ENCODE results near the gene NDUFAF8.

Gene NDUFAF8

DNA sequence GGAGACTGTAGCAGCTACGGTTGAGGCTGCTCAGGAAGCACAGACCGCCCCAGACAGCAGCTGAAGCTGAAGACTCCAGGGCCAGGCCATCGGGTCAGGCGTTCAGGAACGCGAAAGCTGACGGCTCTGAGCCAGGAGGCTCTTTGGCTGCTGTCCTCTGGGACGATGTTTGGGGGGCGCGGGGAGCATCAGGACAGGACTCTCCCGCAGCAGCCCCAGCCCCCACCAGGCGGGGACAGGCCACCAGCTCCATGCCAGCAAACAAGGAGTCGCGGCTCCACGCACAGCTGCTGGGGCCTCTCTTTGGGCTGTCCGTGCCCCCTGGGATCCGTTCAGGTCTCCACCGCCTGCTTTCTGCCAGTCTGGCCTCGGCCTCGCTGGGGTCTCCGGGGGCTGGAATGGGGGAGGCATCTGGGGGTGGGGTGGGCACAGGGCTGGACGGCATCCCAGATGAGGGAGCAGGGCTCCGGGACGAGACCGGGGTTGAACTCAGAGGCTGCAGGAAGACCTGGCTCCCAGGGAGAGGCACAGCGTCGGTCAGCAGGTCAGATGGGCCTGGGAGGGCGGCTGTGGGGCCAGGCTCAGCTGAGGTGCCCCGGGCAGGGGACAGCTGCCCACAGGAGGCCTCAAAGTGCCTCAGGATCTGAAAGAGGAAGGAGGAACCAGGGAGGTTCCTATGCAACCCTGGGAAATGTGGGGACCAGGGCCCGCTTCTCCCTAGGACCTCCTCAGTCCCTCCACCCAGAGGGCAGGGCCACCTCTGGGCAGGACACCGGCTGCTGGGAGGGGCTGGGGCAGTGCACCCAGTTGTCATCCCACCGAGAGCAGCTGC is 10.1 kb upstream of the NDUFAF8 start:
- Histone ChIP-seq H3K9me3 (ENCODE audit: control insufficient read depth, insufficient read depth, low read depth, low read length) (no peaks in the 10 kb centered on the region), H3K4me1 (ENCODE audit: control insufficient read depth, insufficient read depth, low read length) (no peaks in the 10 kb centered on the region), H3K4me3 (ENCODE audit: low read depth, low read length) (no peak overlapping the region), H3K27ac (ENCODE audit: extremely low read depth, low read depth, low read length) (no peak overlapping the region), H3K36me3 (ENCODE audit: control insufficient read depth in 2 of 2, insufficient read depth in 1 of 2, low read length in 2 of 2) (peaks cover 5 to 54% of the 10 kb centered on the region in 2 experiments; a peak in 2 of 3 replicates)
- ChIA-PET CTCF (interaction anchor here (0.8 kb wide), 1 partner anchor 24 kb away, joined by 3 read pairs; no protein-coding TSS in a partner anchor), POLR2A (interaction anchor here (0.9 kb wide), 1 partner anchor 323 kb away, joined by 3 read pairs; no protein-coding TSS in a partner anchor)
- TF ChIP-seq ZNF629 (tag by site-specific recombination; IDR thresholded peaks at IDR 0.05) (no peak), PRDM1 (tag by site-specific recombination; IDR thresholded peaks at IDR 0.05) (no peak), ZNF426 (tag by site-specific recombination; IDR thresholded peaks at IDR 0.05) (no peak), ZNF585B (tag by site-specific recombination; IDR thresholded peaks at IDR 0.05) (no peak), ZNF48 (tag by site-specific recombination; IDR thresholded peaks at IDR 0.05) (no peak), ZNF248 (tag by site-specific recombination; IDR thresholded peaks at IDR 0.05) (no peak), MZF1 (tag by site-specific recombination; IDR thresholded peaks at IDR 0.05; ENCODE audit: borderline replicate concordance) (no peak), ZNF146 (tag by site-specific recombination; IDR thresholded peaks at IDR 0.05) (no peak), ZSCAN23 (tag by site-specific recombination; IDR thresholded peaks at IDR 0.05) (no peak), ZNF558 (tag by site-specific recombination; IDR thresholded peaks at IDR 0.05) (no peak), ZNF169 (tag by site-specific recombination; IDR thresholded peaks at IDR 0.05) (no peak)
- TF ChIP-seq, protein P1, sequence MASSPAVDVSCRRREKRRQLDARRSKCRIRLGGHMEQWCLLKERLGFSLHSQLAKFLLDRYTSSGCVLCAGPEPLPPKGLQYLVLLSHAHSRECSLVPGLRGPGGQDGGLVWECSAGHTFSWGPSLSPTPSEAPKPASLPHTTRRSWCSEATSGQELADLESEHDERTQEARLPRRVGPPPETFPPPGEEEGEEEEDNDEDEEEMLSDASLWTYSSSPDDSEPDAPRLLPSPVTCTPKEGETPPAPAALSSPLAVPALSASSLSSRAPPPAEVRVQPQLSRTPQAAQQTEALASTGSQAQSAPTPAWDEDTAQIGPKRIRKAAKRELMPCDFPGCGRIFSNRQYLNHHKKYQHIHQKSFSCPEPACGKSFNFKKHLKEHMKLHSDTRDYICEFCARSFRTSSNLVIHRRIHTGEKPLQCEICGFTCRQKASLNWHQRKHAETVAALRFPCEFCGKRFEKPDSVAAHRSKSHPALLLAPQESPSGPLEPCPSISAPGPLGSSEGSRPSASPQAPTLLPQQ (tag by site-specific recombination; IDR thresholded peaks at IDR 0.05): no peak
- TF ChIP-seq, protein P2, sequence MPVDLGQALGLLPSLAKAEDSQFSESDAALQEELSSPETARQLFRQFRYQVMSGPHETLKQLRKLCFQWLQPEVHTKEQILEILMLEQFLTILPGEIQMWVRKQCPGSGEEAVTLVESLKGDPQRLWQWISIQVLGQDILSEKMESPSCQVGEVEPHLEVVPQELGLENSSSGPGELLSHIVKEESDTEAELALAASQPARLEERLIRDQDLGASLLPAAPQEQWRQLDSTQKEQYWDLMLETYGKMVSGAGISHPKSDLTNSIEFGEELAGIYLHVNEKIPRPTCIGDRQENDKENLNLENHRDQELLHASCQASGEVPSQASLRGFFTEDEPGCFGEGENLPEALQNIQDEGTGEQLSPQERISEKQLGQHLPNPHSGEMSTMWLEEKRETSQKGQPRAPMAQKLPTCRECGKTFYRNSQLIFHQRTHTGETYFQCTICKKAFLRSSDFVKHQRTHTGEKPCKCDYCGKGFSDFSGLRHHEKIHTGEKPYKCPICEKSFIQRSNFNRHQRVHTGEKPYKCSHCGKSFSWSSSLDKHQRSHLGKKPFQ (tag by site-specific recombination; IDR thresholded peaks at IDR 0.05): no peak

DNA sequence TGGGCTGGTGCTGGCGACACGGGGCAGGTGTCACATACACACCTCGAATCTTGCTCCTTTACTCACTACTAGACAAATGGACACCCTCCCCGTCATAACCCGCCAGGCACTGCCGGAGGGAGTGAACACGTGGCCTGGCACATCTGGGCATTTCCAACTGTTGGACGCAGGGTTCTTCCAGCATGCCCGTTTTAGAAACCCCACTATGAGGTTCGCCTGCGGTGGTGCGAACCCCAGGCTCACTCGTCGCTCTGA is 9.5 kb upstream of the NDUFAF8 start:
- Histone ChIP-seq H3K36me3 (ENCODE audit: control insufficient read depth in 2 of 2, insufficient read depth in 1 of 2, low read length in 2 of 2) (peaks cover 5 to 54% of the 10 kb centered on the region in 2 experiments; a peak in 2 of 3 replicates), H3K4me1 (ENCODE audit: control insufficient read depth, insufficient read depth, low read length) (no peaks in the 10 kb centered on the region; the same call in 1 of the 2 replicates), H3K9me3 (ENCODE audit: control insufficient read depth, insufficient read depth, low read depth, low read length) (no peaks in the 10 kb centered on the region), H3K27ac (ENCODE audit: extremely low read depth, low read depth, low read length) (no peak overlapping the region), H3K4me3 (ENCODE audit: low read depth, low read length) (no peak overlapping the region)
- ChIA-PET CTCF (interaction anchor here (0.8 to 2.5 kb wide), 3 partner anchors 24 to 88 kb away, joined by 3 to 23 read pairs (median 3); no protein-coding TSS in a partner anchor), POLR2A (interaction anchor here (1.6 kb wide), 1 partner anchor 9 kb away, joined by 5 read pairs; the partner anchor contains the start of genes NDUFAF8 and TEPSIN)
- TF ChIP-seq, protein P3, sequence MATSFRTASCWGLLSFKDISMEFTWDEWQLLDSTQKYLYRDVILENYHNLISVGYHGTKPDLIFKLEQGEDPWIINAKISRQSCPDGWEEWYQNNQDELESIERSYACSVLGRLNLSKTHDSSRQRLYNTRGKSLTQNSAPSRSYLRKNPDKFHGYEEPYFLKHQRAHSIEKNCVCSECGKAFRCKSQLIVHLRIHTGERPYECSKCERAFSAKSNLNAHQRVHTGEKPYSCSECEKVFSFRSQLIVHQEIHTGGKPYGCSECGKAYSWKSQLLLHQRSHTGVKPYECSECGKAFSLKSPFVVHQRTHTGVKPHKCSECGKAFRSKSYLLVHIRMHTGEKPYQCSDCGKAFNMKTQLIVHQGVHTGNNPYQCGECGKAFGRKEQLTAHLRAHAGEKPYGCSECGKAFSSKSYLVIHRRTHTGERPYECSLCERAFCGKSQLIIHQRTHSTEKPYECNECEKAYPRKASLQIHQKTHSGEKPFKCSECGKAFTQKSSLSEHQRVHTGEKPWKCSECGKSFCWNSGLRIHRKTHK (tag by site-specific recombination; IDR thresholded peaks at IDR 0.05): no peak
- TF ChIP-seq, protein P4, sequence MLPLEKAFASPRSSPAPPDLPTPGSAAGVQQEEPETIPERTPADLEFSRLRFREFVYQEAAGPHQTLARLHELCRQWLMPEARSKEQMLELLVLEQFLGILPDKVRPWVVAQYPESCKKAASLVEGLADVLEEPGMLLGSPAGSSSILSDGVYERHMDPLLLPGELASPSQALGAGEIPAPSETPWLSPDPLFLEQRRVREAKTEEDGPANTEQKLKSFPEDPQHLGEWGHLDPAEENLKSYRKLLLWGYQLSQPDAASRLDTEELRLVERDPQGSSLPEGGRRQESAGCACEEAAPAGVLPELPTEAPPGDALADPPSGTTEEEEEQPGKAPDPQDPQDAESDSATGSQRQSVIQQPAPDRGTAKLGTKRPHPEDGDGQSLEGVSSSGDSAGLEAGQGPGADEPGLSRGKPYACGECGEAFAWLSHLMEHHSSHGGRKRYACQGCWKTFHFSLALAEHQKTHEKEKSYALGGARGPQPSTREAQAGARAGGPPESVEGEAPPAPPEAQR (tag by site-specific recombination; IDR thresholded peaks at IDR 0.05): no peak
- no peak for TF ChIP-seq ZNF423 (tag by site-specific recombination; IDR thresholded peaks at IDR 0.05)
- no peak for TF ChIP-seq TRIM28 (IDR thresholded peaks at IDR 0.05; ENCODE audit: borderline replicate concordance, low read length)
- TF ChIP-seq ZNF114 (tag by site-specific recombination; IDR thresholded peaks at IDR 0.05): no peak
- TF ChIP-seq, protein P5, sequence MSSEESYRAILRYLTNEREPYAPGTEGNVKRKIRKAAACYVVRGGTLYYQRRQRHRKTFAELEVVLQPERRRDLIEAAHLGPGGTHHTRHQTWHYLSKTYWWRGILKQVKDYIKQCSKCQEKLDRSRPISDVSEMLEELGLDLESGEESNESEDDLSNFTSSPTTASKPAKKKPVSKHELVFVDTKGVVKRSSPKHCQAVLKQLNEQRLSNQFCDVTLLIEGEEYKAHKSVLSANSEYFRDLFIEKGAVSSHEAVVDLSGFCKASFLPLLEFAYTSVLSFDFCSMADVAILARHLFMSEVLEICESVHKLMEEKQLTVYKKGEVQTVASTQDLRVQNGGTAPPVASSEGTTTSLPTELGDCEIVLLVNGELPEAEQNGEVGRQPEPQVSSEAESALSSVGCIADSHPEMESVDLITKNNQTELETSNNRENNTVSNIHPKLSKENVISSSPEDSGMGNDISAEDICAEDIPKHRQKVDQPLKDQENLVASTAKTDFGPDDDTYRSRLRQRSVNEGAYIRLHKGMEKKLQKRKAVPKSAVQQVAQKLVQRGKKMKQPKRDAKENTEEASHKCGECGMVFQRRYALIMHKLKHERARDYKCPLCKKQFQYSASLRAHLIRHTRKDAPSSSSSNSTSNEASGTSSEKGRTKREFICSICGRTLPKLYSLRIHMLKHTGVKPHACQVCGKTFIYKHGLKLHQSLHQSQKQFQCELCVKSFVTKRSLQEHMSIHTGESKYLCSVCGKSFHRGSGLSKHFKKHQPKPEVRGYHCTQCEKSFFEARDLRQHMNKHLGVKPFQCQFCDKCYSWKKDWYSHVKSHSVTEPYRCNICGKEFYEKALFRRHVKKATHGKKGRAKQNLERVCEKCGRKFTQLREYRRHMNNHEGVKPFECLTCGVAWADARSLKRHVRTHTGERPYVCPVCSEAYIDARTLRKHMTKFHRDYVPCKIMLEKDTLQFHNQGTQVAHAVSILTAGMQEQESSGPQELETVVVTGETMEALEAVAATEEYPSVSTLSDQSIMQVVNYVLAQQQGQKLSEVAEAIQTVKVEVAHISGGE (tag by site-specific recombination; conservative IDR thresholded peaks at IDR 0.05; ENCODE audit: low read depth): no peak
- no peak for TF ChIP-seq ZIC2 (tag by site-specific recombination; IDR thresholded peaks at IDR 0.05)

Measured in HEK293 (cell line).